Measurements from ENCODE around the gene WSCD1. TPM values are rescaled to one million over a fixed set of nuclear protein-coding genes. Genes with fewer than 3 reads are reported as not detected.

Gene WSCD1
- total RNA-seq, 2 experiments from 2014 or later: not detected

DNA sequence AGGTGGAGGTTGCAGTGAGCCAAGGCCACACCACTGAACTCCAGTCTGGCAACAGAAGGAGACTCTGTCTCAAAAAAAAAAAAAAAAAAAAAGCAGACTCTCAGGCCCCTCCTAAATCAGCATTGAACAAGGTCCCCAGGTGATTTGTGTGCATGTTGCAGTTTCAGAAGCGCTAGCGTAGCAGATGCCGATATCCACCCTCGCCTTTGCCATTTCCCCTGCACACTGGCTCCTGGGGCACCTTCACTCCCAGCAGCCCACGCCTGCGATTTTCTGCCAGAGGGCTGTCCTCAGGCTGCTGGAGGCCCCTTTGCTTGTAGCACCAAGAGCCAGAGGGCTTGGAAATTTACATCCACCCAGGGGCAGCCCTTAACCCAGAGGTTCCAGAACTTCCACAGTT is 95.6 kb downstream of the WSCD1 start:
- Histone ChIP-seq H4K20me1 (ENCODE audit: insufficient read depth, low read length) (no peaks in the 10 kb centered on the region), H3K36me3 (ENCODE audit: insufficient read depth, low read length) (no peaks in the 10 kb centered on the region), H3K4me3 (ENCODE audit: low read depth, low read length, poor library complexity, severe bottlenecking) (no peak overlapping the region), H3K4me1 (ENCODE audit: insufficient read depth, low read length, poor library complexity, severe bottlenecking) (no peaks in the 10 kb centered on the region), H3K79me2 (ENCODE audit: insufficient read depth, low read depth, low read length) (no peaks in the 10 kb centered on the region), H3K4me2 (ENCODE audit: low read length) (no peak overlapping the region), H2AFZ (ENCODE audit: low read length) (no peak overlapping the region), H3K27ac (ENCODE audit: low read depth, low read length, poor library complexity, severe bottlenecking) (no peak overlapping the region), H3K9me3 (ENCODE audit: low read length) (no peaks in the 10 kb centered on the region), H3K9me2 (ENCODE audit: insufficient read depth, low read length) (no peaks in the 10 kb centered on the region)
- ChIA-PET CTCF (ENCODE audit: unreplicated experiment) (no interaction called here), POLR2A (no interaction called here)
- DNase-seq (ENCODE audit: low spot score): no peak
- no TSS peak for BruUV-seq (replicated peaks)
- intact Hi-C loops (cut with micrococcal nuclease; ENCODE audit: unreplicated experiment): no loop called here
- TF ChIP-seq EZH2phosphoT487 (IDR thresholded peaks at IDR 0.05; ENCODE audit: borderline replicate concordance, low read depth, low read length): no peak
- TF ChIP-seq, protein P1, sequence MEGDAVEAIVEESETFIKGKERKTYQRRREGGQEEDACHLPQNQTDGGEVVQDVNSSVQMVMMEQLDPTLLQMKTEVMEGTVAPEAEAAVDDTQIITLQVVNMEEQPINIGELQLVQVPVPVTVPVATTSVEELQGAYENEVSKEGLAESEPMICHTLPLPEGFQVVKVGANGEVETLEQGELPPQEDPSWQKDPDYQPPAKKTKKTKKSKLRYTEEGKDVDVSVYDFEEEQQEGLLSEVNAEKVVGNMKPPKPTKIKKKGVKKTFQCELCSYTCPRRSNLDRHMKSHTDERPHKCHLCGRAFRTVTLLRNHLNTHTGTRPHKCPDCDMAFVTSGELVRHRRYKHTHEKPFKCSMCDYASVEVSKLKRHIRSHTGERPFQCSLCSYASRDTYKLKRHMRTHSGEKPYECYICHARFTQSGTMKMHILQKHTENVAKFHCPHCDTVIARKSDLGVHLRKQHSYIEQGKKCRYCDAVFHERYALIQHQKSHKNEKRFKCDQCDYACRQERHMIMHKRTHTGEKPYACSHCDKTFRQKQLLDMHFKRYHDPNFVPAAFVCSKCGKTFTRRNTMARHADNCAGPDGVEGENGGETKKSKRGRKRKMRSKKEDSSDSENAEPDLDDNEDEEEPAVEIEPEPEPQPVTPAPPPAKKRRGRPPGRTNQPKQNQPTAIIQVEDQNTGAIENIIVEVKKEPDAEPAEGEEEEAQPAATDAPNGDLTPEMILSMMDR (conservative IDR thresholded peaks at IDR 0.05; ENCODE audit: low read length): no peak

DNA sequence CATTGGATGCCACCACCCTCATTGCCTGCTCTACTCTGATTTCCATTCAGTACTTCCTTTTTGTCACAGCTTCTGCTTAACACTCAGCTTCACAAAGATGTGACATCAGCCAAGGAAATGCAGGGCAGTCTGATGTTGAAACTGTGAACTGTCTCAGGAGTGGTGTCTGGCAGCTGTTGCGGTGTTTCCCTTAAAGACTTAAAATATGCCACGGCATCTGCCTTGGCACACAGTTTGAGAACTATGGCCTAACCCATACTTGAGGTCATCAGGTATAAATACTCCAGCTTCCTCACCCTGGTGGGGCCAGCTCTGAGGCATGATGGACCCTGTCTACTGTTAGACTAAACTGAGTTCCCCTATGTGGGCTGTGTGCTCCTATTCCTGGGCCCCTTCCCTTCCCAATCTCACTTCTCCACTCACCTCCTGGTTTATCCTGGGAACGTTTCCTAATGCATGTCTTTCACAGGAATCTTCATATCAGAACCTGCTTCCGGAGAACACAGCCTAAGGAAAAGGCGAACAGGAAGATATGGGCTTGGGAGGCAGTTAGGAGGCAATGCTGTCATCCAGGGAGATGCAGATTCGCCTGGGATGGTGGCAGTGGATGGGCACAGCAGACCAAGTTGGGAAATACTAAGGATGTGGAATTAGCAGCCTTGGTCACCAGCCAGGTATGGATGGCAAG is 96.5 kb downstream of the WSCD1 start:
- no TSS peak for BruUV-seq (replicated peaks)
- ChIA-PET CTCF (ENCODE audit: unreplicated experiment) (no interaction called here), POLR2A (no interaction called here)
- H3K4me1 ChIP-seq (ENCODE audit: insufficient read depth, low read length, poor library complexity, severe bottlenecking): no peaks in the 10 kb centered on the region
- no peak overlapping the region for H3K4me3 ChIP-seq (ENCODE audit: low read depth, low read length, poor library complexity, severe bottlenecking)
- H3K27ac ChIP-seq (ENCODE audit: low read depth, low read length, poor library complexity, severe bottlenecking): no peak overlapping the region
- H4K20me1 ChIP-seq (ENCODE audit: insufficient read depth, low read length): no peaks in the 10 kb centered on the region
- H2AFZ ChIP-seq (ENCODE audit: low read length): no peak overlapping the region
- intact Hi-C loops (cut with micrococcal nuclease; ENCODE audit: unreplicated experiment): no loop called here
- H3K36me3 ChIP-seq (ENCODE audit: insufficient read depth, low read length): no peaks in the 10 kb centered on the region
- TF ChIP-seq, protein P1 (conservative IDR thresholded peaks at IDR 0.05; ENCODE audit: low read length): no peak
- TF ChIP-seq EZH2phosphoT487 (IDR thresholded peaks at IDR 0.05; ENCODE audit: borderline replicate concordance, low read depth, low read length): no peak
- DNase-seq (ENCODE audit: low spot score): no peak
- H3K79me2 ChIP-seq (ENCODE audit: insufficient read depth, low read depth, low read length): no peaks in the 10 kb centered on the region
- H3K9me3 ChIP-seq (ENCODE audit: low read length): no peaks in the 10 kb centered on the region
- H3K4me2 ChIP-seq (ENCODE audit: low read length): no peak overlapping the region
- H3K9me2 ChIP-seq (ENCODE audit: insufficient read depth, low read length): no peaks in the 10 kb centered on the region

DNA sequence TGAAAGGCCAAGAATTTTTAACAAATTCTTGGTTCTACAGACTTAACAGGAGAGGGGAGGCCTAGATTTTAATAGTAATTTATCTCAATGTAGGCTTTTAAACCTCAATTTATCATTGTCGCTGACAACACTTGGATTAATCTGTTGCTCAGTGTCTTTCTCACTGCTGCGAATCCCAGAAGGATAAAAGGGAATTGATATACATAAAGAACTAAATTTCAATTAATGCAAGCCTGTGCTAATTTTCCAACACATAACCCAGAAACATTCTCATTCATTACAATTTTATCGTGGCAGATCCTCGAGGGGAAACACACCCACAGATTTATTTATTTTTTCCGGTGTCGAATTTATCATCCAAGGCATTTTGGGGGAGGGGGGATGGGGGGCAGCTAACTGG is 98.1 kb downstream of the WSCD1 start:
- no peaks in the 10 kb centered on the region for H3K4me1 ChIP-seq (ENCODE audit: insufficient read depth, low read length, poor library complexity, severe bottlenecking)
- no peak overlapping the region for H3K4me3 ChIP-seq (ENCODE audit: low read depth, low read length, poor library complexity, severe bottlenecking)
- H3K79me2 ChIP-seq (ENCODE audit: insufficient read depth, low read depth, low read length): no peaks in the 10 kb centered on the region
- no peaks in the 10 kb centered on the region for H4K20me1 ChIP-seq (ENCODE audit: insufficient read depth, low read length)
- ChIA-PET CTCF (ENCODE audit: unreplicated experiment) (no interaction called here), POLR2A (interaction anchor here (0.6 kb wide), 1 partner anchor 78 kb away, joined by 3 read pairs; no protein-coding TSS in a partner anchor)
- H3K9me3 ChIP-seq (ENCODE audit: low read length): no peaks in the 10 kb centered on the region
- H3K27ac ChIP-seq (ENCODE audit: low read depth, low read length, poor library complexity, severe bottlenecking): no peak overlapping the region
- intact Hi-C loops (cut with micrococcal nuclease; ENCODE audit: unreplicated experiment): no loop called here
- no peak overlapping the region for H3K4me2 ChIP-seq (ENCODE audit: low read length)
- no peak for DNase-seq (ENCODE audit: low spot score)
- no peaks in the 10 kb centered on the region for H3K9me2 ChIP-seq (ENCODE audit: insufficient read depth, low read length)
- TF ChIP-seq EZH2phosphoT487 (IDR thresholded peaks at IDR 0.05; ENCODE audit: borderline replicate concordance, low read depth, low read length): no peak
- TF ChIP-seq, protein P1 (conservative IDR thresholded peaks at IDR 0.05; ENCODE audit: low read length): no peak
- no peak overlapping the region for H2AFZ ChIP-seq (ENCODE audit: low read length)
- no peaks in the 10 kb centered on the region for H3K36me3 ChIP-seq (ENCODE audit: insufficient read depth, low read length)
- no TSS peak for BruUV-seq (replicated peaks)

All from OCI-LY7 (cell line).